SK-N-SH (cell line): ENCODE measurements around the gene PPP2R5C.

Source experiments
- CTCF ChIP-seq: fragments of 200-600 bp; sonication (generic); IDR thresholded peaks from 2 replicates; pipeline ENCODE4 v1.6.1; 2017; ENCODE audit warnings: antibody characterized with exemption, mild to moderate bottlenecking, moderate library complexity
- EZH2phosphoT487 ChIP-seq: fragments of 200-600 bp; sonication (generic); IDR thresholded peaks from 2 replicates; pipeline ENCODE4 v1.6.1; 2017; ENCODE audit warnings: low read depth, mixed run types, mild to moderate bottlenecking, antibody characterized with exemption, moderate library complexity, borderline replicate concordance
- REST ChIP-seq: IDR thresholded peaks from 2 replicates; pipeline ENCODE4 v1.6.1; 2012; ENCODE audit warnings: mild to moderate bottlenecking, low read depth, low read length, moderate library complexity
- SMC3 ChIP-seq: IDR thresholded peaks from 2 replicates; pipeline ENCODE4 v1.6.1; 2012; ENCODE audit warnings: low read depth, low read length, improper control_type of control experiment

GRCh38 chr14:101757064-101757838 lies 4.3 kb upstream of the PPP2R5C start:
- TF ChIP-seq SMC3 (no peak), CTCF (no peak), EZH2phosphoT487 (no peak), REST (no peak)
